NCI-H2107 (cell line): Measurements from ENCODE around the gene GALK1.
"Not testable (repeated sequence)": the region's sequence is repeated elsewhere in the genome, so short reads cannot be mapped to it uniquely, and the experiment has no call there.

ENCODE experiments used
- DNase-seq: peaks from one replicate; lab custom pipeline; 2025; lab: John Stamatoyannopoulos, UW

The GALK1 gene

DNA sequence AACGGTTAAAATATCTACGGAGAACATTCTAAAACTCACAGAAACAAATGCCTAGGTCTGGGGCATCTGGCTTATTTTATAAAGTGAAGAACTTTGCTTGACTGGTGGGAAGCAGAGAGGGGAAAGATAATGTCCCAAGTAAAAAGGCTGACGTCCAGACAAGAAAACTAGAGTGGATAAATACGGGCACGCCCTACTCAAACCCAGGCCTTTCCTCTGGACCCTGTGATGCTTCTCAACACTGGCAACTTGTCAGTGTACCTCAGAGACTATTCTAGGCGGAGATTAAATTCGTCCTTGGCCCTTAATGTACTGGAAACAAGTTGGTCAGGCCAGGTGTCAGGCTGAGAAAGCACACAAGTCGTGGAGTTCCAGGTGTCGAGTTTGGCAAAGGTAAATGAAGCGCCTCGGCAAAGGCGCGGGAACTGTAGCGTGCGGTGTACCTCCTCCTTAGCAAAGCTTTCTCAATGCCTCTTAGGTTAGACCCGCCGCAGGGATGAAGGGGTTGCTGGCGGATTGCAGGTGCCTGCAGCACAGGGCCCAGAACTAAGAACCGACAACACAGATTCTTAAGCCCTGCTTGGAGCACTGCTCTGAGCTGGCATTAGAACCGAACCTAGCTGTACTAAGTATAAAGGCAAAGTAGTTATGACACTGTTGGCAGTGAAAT, 18.9 kb upstream of the GALK1 start:
- no peak for DNase-seq

DNA sequence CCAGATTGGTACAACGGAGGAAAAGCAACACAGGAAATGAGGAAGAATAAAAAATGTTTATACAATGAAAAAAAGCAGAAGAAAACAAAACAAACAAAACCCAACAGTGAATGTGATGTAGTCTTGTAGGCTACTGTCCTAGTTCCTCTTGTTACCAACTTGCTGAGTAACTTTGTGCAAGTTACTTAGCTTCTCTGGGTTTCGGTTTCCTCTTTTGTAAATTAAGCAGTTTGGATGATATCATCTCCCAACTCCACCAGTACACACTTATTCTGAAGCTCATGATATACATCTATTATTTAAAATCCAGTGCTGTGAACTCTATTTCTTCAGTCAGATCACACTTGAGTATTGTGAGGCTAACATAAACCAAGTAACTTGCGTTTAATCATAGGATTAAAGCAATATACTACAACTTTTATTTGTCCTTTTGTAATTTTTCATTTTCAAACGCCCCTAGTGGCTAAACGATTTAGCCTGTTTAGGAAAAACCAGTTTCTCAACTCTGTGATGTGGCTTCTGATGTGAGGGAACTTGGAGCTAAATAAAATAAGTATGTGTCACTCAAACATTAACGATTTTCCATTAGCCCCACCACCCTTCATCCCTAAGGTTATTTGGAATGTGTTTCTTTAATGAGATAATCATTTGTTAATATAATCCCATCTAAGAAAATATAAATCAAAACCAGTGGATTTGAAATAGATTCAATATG, 18.2 kb upstream of the GALK1 start:
- no peak for DNase-seq

DNA sequence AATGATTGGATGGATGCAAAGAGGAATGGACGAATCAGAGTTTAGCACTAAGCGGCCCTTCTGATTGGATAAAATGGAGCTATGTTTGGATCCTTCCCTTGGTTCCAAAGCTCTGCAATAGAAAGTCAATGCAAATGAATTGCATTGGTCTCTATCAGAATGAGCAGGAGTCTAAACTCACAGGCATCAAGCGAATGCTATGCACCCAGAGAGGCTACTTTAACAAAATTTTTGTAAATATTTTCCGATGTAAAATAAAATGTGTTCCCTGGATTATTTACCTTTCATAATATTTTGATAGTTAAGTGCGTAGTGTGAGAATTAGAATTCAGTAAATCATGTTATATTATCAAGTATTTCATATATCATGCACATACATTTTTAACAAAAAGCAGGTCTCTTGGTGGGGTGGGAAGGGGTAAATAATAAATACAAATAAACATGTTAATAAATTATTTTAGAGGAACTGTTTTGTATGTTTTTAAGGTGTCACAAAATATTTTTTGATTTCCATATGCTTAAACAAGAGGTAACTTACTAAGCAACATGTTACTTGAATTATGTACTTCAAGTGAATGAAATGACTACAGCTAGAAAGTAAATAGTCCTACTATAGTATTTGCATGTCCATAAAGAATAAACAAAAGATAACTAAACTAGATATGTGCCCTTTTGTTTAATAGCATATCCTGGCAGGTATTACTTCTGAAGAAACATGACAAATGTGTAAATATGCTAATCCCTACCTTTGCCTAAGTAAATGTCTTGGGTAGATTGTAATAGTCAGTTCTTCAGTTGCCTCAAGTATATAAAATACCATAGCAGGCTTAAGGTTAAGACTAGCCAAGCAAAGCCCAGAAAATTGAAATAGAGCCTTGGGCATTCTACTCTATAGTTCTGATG, 15.2 kb upstream of the GALK1 start:
- no peak for DNase-seq

DNA sequence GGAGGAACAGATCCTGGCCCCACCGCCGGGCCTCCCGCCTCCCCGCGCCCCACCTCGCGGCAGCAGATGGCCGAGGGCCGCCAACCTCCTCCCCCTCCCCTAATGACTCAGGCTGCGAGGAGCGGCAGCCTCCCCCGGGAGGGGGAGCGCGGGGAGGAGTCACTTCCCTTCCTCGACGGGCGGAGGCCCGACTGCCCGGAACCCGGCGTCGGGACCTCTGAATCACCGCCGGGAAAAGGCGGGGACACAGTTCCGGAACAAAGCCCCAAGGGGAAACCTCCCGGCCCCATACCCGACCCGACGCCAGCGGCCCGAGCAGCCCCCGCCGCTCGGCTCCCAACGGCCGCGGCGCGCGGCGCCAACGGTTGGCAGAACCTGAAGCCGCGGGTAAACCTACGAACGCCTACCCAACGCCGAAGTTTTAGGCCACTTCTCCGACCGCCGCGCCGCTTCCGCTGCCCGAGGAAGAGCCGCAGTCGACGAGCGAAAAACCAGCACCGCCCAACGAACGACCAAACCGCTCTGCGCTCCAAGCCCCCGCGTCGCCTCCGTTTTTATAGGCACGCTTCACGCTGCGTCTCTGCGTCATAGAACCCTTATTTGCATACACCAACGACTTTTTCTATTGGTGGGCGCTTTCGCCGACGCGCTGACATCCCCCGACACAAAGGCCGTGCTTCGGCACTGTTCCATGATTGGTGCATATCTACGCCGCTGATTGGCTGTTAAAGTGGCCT, 14.4 kb upstream of the GALK1 start:
- DNase-seq: peak; percentile 96

DNA sequence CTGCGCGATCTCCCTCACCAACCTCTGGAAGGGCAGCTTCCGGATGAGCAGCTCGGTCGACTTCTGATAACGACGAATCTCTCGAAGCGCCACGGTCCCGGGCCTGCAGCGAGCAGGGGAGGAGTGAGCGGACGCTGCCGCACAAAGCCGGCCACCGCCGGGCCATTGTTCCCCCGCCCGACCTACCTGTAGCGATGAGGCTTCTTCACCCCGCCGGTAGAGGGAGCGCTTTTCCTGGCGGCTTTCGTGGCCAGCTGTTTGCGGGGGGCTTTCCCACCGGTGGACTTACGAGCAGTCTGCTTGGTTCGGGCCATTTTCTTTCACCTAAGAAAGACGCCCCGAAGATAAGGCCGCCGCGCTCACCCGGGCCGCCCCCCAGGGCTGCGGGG, 13.9 kb upstream of the GALK1 start:
- peak; percentile 31 for DNase-seq

DNA sequence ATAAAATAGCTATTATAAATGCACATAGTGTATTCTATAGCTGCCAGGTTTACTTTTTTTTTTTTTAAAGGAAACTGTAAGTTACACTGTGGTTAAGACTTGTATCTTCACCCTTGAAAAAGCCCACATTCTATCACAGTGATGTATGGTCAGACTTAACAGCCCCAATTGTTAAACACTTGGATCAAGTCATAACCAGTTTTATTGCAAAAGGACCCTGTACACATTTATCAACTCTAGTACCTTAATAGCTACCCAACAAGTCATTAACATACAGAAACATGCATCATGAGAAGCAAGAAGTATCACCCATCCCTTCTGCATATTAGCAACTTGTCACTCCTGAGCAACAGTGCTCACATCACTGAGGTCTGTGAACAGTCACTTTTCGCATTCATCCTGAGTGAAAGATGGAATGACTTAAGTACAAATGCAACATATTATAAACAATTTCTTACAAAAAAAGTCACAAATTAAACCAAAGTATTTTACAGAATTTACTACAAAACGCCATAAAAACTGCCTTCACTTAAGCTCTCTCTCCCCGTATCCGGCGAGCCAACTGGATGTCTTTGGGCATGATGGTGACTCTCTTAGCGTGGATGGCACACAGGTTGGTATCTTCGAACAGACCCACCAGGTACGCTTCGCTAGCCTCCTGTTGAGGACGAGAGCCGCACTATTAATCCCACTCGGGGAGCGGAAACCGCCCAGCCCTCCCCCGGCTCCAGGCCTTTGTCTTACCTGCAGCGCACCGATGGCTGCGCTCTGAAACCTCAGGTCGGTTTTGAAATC, 13.3 kb upstream of the GALK1 start:
- not testable (repeated sequence) for DNase-seq

DNA sequence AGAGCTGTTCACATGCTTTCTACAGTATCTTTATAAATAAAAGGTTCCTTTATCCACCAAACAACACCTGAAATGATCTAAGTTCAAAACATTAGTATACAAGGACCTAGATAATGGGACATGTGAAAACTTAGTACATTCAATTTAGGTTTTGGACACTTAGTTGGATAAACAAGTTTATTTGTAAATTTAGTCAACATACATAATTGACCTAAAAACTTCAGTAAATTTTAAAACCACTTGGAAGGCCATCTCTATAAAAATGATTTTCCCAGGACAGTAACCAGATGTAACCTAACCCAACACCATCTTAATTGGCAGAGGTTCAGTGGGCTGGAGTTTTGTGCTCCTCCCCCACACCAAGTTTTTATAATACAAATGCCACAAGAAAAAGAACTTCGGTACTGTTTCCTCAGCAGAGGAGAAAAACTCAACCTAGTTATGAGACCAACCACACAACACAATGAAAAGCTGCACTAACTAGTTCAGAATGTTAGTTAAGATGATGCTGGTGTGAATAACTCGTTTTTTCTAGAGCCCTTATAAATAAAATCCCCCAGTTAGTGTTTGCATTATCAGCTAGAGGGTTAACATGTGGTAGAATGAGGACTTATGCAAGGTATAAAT, 12.4 kb upstream of the GALK1 start:
- no peak for DNase-seq

DNA sequence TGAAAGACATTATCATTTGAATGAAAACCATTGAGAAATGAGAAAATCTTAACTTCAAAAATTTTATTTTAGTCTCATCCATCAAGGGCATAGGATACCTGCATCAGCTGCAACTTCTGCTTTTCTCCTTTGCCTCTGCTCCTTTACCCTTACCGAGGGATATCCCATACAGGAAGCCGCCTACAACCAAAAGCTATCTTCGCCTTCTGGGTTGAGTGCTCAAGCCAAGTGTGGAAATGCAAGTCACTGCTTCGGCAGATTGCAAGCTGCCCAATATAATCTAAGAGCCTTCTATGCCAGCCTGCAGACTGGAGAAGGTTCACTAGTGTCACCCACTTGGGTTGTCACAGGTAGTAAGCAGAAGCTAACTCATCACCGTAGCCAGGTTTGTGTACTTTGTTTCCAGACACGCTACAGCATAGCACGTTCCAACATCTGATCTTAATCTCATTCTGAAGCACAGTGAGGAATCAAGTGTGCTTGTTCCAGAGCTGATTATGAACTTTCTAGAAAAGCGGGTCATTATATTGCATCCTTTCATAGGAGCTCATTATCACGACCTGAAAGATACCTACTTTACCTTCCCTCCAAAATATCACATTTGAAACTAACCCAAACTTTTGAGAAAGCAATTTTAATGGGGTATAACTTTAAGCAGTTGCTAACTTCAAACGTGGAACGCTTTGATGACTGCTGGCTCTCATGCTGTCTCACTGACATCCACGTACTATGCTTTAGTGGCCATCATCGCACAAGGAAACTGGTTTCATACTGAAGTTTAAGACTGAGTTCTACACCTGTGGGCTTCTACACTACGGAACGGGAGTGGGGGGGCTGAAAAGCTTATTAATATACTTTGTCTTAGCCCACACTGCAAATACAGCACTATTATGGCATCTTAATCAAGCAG, 11.6 kb upstream of the GALK1 start:
- no peak for DNase-seq

DNA sequence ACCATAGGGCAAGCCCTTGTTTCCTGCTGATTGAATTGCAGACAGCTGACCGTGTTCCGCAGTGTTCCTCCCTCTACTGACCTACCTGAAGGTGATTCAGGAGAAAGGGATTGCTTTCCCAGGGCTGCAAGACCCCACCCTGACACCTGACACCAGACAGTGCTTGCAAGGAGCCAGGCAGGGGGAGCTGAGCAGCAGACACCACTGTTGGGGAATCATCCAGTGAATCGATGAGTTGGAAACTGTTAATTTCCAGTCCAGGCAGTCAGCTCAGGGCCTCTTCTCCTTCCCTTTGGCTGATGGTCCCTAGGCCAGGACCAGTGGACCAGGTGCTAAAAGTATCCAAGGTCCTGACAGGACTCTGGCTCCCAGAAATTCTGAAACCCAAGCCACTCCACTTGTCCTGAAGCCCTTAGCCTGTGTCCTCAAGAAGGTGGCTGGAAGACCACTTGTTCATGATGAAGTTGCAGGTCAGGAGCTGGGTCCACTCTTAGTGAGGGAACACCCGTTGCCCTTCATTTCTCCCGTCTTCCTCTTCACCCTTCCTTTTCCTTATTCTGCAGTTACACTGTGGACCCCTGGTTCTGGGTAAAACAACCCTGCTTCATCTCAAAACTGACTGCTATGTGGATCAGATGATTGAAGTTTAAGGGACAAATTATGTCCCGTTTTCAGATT, 10.1 kb upstream of the GALK1 start:
- DNase-seq: no peak

DNA sequence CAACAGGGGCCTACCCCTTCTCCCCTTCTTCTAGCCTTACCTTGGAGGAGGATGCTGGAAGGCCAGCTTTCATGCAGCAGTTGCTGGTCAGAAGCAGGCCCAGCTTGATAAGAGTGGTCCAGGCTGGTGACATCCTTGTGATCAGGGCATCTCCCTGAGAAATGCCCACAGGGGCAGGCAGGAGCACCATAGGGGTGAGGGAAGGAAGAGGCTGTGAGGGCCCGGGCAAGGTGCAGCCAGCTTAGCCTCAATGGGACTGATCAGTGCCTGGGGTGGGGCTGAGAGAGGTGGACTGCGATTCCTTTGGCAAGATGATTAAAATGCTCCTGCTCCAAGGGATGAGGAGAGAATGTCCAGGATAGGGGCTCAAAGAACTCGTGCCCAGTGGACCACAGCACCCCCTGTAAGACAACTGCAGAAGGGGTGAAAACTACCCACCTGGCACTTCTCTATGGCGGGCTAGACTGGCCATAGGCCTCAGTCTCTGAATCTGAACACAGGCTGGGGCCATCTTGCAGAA, 9.5 kb upstream of the GALK1 start:
- DNase-seq: no peak

DNA sequence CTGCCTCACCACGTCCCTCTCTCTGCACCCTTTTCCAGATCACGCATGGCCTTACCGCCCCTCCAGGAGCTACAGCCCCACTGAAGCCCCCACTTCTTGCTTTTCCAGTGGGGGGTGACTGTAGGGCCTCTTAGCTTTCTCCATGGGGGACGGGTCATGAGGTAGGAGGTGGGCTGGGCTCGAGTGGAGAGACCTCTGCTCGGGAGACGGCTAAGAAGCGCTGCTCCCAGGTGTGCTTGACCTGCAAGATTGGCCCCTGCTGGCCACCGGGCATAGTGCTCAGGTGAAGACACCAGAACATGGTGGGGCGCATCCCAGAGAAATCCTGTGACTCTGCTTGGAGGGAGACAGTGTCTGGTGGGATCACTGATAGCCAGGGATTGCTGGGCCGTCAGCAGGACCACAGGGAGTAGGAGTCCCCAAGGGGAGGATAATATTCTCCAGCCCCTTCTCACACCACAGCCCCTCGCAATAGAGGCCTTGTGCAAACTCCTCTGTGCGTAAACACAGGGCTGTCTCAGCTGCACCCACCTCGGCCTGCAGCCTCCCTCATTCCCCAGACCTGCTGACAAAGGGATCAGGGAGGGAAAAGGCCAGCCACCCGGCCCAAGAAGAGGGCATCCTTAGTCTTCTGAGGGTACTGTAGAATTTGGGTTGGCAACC, 8.9 kb upstream of the GALK1 start:
- no peak for DNase-seq

DNA sequence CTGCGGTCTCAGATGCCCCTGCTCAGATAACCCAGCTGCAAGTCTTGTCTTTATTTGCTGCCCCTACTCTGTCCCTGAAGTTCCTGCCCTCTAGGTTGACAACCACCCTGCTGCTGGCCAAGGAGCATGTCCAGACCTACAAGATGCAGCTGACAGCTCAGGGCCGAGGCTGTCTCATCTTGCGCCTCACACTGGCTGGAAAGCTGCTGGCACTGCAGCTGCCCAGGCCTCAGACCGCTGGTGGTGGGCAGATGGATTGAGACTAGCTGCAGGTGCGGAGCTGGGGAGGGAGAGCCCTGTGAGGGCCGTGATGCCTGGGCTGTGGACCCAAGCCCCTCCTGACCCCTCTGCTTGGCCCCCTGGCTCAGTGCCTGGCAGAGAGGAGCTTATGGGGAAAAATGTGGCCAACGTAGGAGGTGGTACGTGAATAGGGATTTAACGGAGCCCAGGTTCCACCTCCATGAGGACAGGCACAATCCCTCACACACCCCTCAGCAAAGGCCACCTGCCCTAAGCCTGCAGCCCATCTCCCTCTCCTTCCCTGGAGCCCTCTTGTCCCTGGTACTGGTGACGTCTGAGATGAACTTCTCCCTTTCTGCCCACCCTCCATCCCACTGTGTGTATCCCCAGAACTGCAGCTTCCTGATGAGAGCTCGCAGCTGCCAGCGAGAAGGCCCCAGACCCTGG, 8.3 kb upstream of the GALK1 start:
- DNase-seq: no peak

DNA sequence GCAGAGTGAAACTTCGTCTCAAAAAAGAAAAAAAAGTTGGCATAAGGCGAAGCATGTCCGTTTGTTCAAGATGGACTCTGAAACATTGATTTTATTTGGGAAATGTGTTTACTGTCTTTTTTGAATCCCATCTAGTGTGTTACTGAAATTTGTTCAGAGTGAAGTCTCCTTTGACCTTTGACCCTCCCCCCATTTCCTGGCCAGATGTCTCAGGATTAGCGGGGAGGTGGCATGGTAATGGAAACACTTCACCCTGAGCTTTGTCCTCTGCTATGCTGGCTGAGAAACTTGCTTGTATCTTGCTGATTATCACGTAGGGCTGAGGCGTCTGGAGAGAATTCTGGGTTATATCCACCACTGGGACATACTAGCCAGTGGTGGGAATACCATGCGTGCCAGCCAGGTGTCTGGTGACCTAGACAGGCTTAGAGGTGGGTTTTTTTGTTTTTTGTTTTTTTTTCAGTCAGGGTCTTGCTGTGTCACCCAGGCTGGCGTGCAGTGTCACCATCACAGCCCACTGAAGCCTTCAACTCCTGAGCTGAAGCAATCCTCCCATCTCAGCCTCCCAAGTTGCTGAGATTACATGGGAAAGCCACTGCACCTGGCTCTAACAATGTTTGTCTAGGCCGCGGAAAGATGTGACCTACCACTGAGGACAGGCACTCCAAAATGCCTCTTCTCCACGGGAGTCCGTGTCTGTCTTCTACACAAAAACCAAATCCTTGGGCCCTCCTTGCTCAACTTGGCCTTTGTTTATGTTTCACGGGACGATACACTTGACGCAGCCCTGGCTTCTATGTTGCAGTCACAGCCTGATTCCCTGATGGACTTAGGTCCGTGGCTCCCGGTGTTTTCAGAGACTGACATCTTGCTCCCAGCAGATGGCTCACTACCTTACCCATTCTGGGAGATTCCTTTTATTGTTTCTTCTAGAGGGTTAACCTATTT, 6.6 kb upstream of the GALK1 start:
- DNase-seq: no peak

DNA sequence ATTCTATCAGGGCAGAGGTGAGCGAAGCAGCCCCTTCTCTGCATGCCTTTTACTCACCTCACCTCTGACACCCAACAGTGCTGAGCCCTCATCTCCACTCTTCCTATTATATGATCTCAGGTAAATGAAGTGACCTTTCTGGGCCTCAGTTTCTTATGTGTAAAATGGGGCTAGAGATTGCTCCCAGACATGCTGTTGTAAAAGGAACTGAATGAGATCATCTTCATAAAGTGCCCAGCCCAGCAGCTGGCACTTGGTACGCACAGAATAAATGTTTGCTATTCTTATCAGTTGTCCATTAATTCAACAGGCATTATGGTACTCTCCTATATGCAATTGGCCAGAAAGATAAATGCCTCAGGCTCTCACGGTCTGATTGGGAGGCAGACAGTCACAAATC, 4.5 kb upstream of the GALK1 start:
- no peak for DNase-seq

DNA sequence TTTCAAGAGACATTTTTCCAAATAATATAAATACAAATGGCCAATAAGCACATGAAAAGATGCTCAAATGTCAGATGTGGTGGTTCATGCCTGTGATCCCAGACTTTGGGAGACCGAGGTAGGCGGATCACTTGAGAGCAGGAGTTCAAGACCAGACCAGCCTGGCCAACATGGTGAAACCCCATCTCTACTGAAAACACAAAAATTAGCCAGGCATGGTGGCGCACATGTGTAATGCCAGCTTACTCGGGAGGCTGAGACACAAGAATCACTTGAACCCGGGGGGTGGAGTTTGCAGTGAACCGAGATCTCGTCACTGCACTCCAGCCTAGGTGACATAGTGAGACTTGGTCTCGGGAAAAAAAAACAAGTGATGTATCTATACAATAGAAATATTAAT, 2.9 kb upstream of the GALK1 start:
- DNase-seq: no peak

DNA sequence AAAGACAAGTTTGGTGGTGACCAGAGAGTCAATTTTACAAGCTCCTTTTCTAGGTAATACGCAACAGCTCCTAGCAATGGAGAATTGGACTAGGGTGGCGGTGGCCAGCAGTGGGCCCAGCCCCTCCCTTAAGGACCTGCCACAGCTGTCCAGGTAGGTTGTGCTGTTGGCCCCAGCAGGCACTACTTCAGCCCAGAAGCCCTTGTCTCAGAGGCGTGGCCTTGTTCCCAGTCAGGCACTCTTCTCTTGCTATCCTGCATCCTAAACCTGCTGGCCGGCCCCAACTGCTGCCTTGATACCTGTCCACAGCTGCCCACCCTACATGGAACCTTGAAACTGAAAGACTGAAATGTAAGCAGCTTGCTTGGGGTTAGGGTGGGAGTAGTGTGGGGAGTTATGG, 989 bp upstream of the GALK1 start:
- DNase-seq: no peak

DNA sequence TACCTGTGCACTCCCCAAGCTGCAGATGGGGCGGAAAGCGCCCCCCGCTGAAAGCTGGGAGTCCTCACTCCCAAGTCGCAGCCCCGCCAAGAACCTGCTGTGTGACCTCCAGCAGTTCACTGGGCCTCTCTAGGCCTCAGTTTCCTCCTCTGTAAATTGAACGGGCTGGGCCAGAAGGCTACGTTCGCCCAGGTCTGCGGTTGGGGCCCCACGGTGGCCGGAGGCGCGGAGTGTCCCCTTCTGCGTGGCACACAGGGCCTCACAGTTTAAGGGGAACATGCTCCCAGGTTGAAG, 628 bp downstream of the GALK1 start:
- no peak for DNase-seq
